HG02884 (cell line): ENCODE results near the gene AGAP6.
"Not testable (repeated sequence)": the region's sequence is repeated elsewhere in the genome, so short reads cannot be mapped to it uniquely, and the experiment has no call there.

Experiments used
- ATAC-seq: cut with Tn5 transposase; IDR thresholded peaks from one replicate; pipeline ENCODE4 v1.9.1; 2021; ENCODE audit warnings: mild to moderate bottlenecking, moderate library complexity; ENCODE audit not compliant: unreplicated experiment

AGAP6 gene

GRCh38 chr10:50024716-50025383 lies 36.6 kb downstream of the AGAP6 start:
- ATAC-seq, result not testable (repeated sequence)

GRCh38 chr10:50025627-50026026 lies 37.4 kb downstream of the AGAP6 start:
- no peak for ATAC-seq

DNA sequence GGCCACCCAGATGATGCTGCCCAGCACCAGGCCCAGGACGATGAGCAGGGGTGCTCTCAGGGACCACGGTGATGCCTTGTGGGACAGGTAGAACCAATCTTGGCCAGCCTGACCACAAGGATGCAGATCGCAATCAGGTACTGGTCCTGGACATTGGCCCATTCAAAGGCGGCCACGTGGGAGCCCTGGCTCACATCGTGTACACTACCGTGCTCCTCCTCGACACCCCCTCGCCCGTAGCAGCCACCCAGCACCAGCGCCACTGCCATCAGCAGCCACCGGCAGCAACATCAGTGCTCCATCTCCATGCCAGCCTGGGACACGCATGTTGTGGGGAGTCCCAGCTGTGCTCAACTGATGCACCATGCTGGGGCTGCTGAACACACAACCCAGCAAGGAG lies 39.0 kb downstream of the AGAP6 start:
- no peak for ATAC-seq

GRCh38 chr10:50033481-50033880 lies 45.3 kb downstream of the AGAP6 start:
- no peak for ATAC-seq

DNA sequence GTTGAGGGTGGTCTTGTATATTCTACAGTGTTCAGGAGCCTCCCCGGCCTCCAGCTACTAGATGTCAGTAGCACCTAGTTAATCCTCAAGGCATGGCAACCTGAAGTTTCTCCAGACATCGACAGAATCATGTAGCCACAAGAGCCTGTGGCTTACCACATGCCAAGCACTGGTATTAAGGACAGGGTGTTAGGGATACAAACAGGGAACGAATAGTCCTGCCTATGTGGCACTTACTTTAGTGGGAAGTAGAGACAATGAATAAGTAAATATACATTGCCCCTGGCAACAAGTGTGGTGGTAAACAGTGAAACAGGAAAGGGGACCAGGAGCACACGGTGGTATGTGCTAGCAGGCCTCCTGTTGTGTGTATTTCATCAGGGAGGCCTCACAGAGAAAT lies 47.1 kb downstream of the AGAP6 start:
- not testable (repeated sequence) for ATAC-seq

- ATAC-seq, result no peak
Observed at GRCh38 chr10:50044941-50045664, 56.9 kb downstream of the AGAP6 start.

DNA sequence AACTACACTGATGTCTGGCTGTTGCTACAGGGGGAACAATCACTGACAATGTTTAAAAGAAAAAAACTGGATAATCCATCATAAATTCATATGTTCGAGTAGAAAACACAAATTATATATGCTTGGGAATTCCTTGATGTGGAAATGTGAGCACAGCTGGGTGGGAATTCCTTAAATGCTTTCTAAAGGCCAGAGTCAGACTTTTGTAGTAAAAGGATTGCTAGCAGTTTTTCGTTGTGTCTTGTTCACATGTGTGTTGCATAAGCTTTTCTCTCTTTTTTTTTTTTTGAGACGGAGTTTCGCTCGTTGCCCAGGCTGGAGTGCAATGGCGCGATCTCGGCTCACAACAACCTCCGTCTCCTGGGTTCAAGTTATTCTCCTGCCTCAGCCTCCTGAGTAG lies 58.3 kb downstream of the AGAP6 start:
- ATAC-seq, result not testable (repeated sequence)

- ATAC-seq, result not testable (repeated sequence)
Observed at GRCh38 chr10:50047594-50047993, 59.4 kb downstream of the AGAP6 start.

DNA sequence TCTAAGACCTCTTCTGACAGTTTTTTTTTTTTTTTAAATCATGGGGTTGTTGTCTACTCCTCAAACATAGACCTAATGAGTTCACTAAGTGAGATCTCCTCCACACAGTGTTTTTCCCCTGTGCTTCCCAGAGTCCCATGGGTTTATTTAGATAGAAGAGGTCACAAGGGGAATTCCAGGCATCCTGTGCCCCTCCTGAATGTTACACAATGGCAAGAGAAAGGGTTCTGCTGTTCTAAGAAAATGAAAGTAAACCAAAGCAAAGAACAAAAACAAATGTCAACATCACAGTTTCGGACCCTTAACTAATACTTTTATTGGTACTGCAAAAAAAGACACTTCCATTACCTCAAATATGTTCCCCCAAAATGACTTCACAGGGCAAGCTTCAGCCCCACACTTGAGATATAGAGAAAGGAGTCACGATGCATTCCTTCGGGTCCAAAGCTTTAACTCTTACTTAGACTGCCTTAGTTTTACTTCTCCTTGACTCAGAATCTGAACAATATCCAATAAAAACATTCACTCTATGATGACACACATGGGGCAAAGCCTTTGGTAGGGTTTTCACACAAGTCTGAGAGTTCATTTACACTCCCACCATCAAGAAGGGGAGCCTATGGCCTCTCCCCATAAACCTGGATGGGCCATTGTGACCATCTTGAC lies 63.9 kb downstream of the AGAP6 start:
- ATAC-seq, result not testable (repeated sequence)

DNA sequence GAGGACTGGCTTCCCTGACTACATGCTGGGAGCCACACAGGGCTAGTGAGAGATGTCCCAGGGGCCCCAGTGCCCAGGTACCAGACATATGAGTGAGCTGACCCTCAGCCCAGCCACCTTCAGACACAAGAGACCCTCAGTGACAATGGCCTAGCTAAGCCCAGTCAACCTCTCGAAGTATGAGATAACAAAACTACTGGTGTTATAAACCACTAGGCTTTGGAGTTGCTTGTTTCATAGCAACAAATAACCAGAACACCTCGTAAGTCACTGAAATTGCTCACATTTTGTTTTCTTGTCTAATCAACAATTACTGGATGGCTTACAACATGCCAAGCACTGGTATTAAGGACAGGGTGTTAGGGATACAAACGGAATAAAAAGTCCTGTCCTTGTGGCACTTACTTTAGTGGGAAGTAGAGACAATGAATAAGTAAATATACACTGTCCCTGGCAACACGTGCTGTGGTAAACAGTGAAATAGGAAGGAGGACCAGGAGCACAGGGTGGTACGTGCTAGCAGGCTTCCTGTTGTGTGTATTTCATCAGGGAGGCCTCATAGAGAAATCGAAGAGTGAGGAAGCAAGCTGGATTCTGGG lies 64.7 kb downstream of the AGAP6 start:
- not testable (repeated sequence) for ATAC-seq

DNA sequence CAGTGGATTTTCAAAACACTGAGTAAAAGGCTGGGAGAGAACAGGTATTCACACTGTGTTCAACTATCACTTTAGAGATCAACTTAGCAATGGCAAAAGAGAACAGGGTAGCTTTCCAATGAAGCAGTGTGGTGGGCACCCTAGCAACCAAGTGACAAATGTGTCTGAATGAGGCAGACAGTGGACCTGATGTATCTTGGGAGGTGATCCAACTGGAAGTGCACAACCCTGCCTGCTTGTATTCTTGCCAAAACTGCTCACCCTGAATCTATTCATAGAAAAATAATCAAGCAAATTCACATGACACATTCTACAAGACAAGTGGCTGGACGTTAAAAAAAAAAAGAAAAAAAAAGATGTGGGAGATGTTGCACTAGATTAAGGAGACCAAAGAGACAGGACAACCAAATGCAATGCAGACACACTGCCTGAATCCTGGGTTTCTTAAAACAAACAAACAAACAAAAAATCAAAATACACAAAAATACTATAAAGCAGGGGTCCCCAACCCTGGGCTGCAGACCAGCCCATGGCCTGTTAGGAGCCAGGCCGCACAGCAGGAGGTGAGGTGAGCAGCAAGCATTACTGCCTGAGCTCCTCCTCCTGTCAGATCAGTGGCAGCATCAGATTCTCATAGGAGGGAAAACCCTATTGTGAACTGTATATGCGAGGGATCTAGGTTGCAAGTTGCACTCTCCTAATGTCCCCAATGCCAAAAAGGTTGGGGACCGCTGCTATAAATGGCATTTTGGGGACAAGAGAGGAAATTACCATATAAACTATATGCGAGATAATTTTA lies 67.5 kb downstream of the AGAP6 start:
- ATAC-seq, result not testable (repeated sequence)

DNA sequence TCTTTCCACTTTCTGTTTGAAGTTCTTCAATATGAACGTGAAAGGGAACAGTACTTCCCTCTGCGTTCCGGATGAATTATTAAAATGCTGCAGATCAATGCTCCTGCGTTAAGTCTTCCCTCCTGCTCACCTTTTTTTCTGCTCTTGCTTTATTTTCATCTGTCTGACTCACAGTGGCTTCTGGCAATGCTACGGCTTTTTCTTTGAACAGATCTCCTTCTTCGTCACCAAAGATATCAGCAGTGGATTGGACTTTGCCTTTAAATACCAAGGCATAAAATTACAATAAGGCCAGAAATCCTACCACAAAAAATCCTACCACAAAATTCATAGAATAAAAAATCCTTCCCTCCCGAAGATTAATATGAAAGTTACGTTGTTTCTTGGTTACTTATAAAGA lies 68.4 kb downstream of the AGAP6 start:
- ATAC-seq, result not testable (repeated sequence)

DNA sequence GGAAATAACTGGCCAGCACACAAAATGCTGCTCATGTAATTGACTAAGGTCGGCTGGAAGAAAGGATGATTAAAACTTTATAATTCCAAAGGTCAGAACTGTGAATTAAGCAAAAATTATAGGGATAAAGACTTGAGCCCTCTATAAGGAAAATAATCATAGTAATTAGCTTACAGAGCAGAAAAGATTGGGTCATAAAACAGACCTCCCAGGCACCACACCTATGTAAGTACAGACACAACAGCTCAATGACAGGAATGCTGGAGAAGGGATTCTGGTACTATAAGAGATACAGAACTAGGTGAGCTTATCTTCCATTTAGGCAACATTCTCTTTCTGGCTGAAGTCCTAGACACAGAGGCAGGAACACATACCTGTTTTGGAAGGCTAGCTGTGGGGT lies 70.5 kb downstream of the AGAP6 start:
- not testable (repeated sequence) for ATAC-seq

GRCh38 chr10:50059946-50060345 lies 71.7 kb downstream of the AGAP6 start:
- ATAC-seq, result not testable (repeated sequence)
